ENCODE data around the gene TMTC4.
"Not testable (repeated sequence)": the region's sequence is repeated elsewhere in the genome, so short reads cannot be mapped to it uniquely, and the experiment has no call there.

TMTC4 gene, protein sequence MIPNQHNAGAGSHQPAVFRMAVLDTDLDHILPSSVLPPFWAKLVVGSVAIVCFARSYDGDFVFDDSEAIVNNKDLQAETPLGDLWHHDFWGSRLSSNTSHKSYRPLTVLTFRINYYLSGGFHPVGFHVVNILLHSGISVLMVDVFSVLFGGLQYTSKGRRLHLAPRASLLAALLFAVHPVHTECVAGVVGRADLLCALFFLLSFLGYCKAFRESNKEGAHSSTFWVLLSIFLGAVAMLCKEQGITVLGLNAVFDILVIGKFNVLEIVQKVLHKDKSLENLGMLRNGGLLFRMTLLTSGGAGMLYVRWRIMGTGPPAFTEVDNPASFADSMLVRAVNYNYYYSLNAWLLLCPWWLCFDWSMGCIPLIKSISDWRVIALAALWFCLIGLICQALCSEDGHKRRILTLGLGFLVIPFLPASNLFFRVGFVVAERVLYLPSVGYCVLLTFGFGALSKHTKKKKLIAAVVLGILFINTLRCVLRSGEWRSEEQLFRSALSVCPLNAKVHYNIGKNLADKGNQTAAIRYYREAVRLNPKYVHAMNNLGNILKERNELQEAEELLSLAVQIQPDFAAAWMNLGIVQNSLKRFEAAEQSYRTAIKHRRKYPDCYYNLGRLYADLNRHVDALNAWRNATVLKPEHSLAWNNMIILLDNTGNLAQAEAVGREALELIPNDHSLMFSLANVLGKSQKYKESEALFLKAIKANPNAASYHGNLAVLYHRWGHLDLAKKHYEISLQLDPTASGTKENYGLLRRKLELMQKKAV

DNA sequence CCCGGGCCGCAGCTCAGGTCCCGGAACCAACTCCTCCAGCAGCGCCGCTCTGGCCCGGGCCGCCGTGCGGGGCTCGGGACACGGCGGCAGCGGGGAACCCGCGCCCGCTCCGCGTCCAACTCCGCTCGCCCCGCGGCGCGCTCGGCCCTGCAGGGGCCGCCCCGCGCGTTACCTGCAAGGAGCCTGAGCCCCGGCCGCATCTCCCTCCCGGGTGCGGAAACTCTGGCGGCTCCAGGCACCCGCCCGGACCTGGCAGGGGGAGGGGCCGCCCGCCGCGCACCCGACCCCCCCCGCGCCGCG, at the start of gene TMTC4:
TSS of gene TMTC4 (minus strand) at position 224 of the 300 bp plus-strand sequence. CDS start 4,433 bp downstream, outside the sequence.
- DNase-seq, result no peak

DNA sequence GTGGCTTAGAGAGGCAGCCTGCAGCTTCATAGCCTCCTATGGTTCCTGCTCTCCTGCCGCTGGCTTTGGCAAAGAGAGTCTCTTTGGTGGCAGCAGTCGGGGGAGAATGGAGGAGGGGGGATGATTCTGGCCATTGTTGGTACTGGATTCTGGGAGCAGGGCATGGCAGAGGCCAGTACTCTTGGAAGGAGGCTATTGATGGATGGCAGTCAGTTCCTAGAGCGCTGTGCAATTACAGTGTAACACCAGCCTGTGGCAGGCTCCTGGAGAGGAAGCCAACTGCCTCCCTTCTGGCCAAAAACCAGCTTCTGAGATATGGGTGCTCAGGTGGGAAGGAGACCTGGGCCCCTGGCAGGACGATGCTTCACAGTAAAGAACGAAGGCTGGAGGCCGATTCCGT, 47.9 kb upstream of the TMTC4 start:
- DNase-seq, result peak; percentile 33

DNA sequence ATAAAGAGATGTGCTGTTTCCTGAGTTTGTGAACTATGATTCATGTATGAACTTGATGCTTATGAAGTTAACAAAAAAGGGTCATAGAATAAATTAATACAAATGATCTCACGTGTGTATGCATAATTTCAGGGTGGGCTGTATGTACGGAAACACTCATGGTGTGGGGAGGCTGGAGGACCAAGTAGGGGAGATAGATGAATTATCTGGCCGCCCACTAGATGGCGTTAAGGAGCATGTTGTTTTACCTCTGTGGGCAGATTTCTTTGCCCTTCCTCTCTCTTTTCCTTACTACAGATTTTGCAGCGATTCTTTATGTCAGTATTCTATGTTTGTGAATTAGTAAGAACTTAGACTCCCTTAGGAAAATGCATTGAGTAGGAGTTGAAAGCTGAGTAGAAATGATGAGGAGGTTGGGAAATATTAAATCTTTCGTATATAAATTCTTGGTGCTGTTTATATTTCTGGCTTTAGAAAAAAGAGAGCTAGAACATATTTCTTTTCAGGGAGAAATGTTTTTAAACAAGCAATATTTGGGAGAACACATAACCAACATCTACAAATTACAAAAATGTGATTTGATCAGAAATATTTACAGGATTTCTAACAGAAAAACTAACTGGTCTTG, 47.4 kb upstream of the TMTC4 start:
- peak; percentile 67 for DNase-seq

- no peak for DNase-seq
These were observed 41.0 kb upstream of the TMTC4 start for GRCh38 chr13:100715604-100716003.

- DNase-seq, result no peak
These were observed 39.9 kb upstream of the TMTC4 start for GRCh38 chr13:100714478-100714877.

DNA sequence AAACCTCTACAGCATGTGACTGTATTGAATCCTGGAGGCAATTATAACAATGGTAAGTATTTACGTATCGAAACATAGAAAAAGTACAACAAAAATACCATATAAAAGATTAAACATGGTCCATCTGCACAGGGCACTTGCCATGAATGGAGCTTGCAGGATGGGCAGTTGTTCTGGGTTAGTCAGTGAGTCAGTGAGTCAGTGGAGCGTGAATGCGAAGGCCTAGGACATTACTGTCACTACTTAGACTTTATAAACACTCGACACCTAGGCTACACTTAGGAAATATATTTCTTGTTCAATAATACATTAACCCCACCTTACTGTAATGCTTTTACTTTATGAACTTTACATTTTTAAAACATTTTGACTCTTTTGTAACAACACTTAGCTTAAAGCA, 35.6 kb upstream of the TMTC4 start:
- no peak for DNase-seq

- DNase-seq, result no peak
These were observed 33.5 kb upstream of the TMTC4 start for GRCh38 chr13:100707818-100708740.

- DNase-seq, result not testable (repeated sequence)
These were observed 23.7 kb upstream of the TMTC4 start for GRCh38 chr13:100698331-100698730.

DNA sequence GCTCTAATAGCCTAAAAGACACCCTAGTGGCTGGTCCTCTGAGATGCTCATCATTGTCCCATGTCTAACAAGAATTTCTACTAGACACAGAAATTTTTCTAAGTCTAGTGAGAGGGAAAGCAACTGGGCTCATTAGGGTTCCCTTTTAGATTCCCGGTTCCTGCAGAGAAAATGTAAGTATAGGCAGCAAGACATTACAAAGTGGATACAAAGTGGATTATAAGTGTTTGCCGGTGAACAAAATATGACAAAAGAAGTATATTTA, 20.8 kb upstream of the TMTC4 start:
- no peak for DNase-seq

DNA sequence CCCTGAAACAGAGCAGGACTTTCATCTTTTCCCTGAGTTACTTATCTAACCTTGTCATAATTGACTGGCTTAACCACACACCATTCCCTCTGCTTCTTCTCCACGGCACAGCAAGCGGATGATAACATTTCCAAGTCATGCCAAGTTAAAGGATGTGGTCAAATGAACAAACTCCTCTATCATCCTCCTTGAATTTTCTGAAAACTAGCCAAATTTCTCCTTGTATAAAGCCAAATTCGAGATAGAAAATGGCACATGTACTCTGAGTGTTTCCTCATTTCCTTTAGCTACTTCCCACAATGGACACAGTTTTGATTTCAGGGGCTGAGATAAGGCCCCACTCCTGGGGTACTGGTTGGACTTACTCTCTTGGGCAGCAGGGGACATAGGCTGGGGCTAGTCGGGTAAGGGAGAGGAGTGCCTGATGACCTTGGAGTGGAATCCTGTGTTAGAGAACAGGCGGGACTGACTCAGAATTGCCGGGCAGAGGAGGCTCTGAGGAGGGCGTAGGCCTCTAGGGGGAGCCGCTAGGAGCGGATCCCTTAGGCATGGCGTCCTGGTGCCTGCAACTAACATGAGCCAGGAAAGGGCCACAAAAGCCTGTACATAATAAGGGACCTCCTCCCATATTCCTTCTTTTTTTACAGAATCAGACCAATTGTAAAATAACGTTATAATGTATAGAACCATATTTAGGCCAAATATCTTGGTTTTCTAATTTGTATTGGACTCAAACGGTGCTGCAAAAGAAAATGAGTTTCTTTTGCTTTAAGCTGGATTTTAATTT, 20.3 kb upstream of the TMTC4 start:
- peak; percentile 54 for DNase-seq

- no peak for DNase-seq
These were observed 14.6 kb upstream of the TMTC4 start for GRCh38 chr13:100689191-100689590.

DNA sequence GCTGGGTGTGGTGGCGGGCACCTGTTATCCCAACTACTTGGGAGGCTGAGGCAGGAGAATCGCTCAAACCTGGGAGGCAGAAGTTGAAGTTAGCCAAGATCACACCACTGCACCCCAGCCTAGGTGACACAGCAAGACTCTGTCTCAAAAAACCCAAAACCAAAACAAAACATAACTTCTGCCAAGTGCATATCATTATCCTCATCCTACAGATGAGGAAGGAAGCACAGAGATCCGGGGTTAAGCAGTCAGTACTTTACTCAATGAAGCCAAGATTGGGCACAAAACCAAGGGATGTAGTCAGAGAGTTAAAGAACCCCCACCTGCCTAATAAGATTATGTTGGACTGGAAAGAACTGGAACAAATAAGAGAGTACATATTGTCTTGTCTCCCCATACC, 5.5 kb upstream of the TMTC4 start:
- DNase-seq, result no peak

- not testable (repeated sequence) for DNase-seq
These were observed 2.5 kb upstream of the TMTC4 start for GRCh38 chr13:100677128-100677527.

DNA sequence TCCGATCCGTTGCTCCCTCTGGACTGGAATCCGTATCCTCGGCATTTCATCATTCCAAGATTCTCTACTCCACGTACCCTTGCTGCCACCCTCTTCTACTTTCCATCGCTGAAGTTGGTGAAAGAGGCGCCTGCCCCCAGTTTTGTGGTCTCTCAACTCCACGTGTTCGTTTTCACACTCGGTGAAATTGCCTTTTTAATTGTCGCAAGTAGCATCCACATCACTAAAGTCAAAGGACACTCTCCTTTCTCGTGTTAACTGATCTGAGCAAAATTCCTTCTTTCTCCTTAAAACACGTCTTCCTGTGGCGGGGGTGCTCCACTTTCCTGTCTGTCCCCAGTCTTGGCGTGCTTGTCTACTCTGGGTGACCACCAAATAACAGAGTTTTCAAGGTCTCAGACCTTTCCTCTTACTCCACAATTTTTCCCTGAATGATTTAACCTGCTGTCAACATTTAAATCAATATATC, 1.1 kb upstream of the TMTC4 start:
- no peak for DNase-seq

GRCh38 chr13:100674872-100675660, 471 bp upstream of the TMTC4 start:
- peak; percentile 99 for DNase-seq

GRCh38 chr13:100673713-100674571, 653 bp downstream of the TMTC4 start:
- peak; percentile 91 for DNase-seq

- peak; percentile 69 for DNase-seq
These were observed 1.3 kb downstream of the TMTC4 start for GRCh38 chr13:100673376-100673712.

GRCh38 chr13:100671389-100672182, 3.0 kb downstream of the TMTC4 start:
- no peak for DNase-seq

DNA sequence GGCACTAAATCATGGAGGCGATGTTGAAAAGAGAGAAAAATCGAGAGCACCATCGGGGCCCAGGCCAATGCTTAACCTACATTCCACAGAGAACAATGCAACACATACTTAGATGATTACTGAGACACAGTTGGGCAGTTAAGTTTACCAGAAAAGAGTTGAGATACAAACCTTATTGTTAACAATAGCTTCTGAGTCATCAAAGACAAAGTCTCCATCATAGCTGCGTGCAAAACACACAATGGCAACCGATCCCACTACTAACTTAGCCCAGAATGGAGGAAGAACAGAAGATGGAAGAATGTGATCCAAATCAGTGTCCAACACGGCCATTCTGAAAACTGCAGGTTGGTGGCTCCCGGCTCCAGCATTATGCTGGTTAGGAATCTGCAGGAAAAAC, 6.2 kb downstream of the TMTC4 start:
- no peak for DNase-seq

- DNase-seq, result no peak
These were observed 6.7 kb downstream of the TMTC4 start for GRCh38 chr13:100667894-100668293.

Data from NCI-H69 (cell line).